SK-MEL-5 (cell line): ENCODE measurements around the gene IMPDH2. TPM values are rescaled to one million over a fixed set of nuclear protein-coding genes. Genes with fewer than 3 reads are reported as not detected.
A peak's percentile ranks its signal among the peaks of the same experiment; 100 is the strongest.

Source experiments
- DNase-seq: peaks from one replicate; pipeline ENCODE4 v3.0.0-alpha.2; 2016; ENCODE audit warnings: low read depth, low spot score
- in situ Hi-C: cut with HindIII; loops from 2 replicates; pipeline ENCODE4 v1.10.0; 2016; ENCODE audit warnings: low sequenced_read_pairs, high pct_unique_total_duplicates, low pct_unique_long_range_greater_than_20kb
- total RNA-seq: library from RNA; depleted of rRNA; stranded (reverse); fragments of >200 nt; shearing (Covaris generic); gene quantifications from 2 replicates; pipeline ENCODE4 v1.2.3, GENCODE V29; 2014

The IMPDH2 gene
- total RNA-seq, 1 experiment from 2014 or later, result 511 TPM

DNA sequence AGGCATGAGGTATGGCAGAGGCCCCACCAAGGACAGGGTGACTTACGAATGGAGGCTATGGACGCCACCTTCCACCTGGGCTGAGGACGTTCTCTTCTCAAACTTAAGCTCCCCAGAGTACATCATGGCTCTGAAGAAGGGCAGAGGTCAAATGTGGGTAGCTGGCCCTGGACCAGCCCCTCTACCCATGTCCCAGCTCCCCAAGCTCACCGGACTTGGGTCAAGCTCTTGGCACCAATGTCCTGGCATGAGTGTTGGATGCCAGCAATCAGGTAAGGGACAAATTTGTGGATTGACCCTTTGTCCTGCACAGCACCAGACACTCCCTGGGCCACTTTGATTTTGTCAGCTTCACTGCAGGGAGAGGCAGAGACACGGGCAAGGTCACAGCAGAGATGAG, 4.7 kb downstream of the IMPDH2 start:
- in situ Hi-C loops, result no loop called here
- no peak for DNase-seq

DNA sequence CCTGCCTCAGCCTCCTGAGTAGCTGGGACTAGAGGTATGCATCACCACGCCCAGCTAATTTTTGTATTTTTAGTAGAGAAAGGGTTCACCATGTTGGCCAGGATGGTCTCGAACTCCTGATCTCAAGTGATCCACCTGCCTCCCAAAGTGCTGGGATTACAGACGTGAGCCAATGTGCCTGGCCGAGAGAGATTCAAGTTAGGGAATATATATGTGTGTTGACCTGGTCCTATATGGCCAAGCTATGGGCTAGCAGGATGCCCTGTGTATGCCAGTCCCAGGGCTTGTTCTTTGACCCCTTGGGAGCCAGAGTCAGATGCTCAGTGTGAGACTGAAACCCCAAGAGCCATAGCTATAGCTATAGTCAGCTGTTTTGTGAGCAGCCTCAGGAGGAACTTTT, 5.4 kb downstream of the IMPDH2 start:
- in situ Hi-C loops, result no loop called here
- DNase-seq, result no peak

DNA sequence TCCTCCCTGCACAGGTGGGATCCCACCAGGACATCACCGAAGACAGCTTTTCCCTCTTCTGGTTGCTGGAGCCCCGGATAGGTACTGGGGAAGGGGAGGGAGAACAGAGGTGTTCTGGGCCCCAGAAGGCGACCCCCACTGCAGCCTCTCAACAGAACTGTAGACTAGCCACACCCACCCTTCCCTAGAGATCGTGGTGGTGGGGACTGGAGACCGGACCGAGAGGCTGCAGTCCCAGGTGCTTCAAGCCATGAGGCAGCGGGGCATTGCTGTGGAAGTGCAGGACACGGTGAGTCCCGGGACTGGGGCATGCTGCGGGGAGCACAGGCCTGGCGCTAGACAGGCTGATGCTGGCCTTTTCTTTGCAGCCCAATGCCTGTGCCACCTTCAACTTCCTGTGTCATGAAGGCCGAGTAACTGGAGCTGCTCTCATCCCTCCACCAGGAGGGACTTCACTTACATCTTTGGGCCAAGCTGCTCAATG, 6.5 kb downstream of the IMPDH2 start:
- DNase-seq, result no peak
- in situ Hi-C loops, result no loop called here

DNA sequence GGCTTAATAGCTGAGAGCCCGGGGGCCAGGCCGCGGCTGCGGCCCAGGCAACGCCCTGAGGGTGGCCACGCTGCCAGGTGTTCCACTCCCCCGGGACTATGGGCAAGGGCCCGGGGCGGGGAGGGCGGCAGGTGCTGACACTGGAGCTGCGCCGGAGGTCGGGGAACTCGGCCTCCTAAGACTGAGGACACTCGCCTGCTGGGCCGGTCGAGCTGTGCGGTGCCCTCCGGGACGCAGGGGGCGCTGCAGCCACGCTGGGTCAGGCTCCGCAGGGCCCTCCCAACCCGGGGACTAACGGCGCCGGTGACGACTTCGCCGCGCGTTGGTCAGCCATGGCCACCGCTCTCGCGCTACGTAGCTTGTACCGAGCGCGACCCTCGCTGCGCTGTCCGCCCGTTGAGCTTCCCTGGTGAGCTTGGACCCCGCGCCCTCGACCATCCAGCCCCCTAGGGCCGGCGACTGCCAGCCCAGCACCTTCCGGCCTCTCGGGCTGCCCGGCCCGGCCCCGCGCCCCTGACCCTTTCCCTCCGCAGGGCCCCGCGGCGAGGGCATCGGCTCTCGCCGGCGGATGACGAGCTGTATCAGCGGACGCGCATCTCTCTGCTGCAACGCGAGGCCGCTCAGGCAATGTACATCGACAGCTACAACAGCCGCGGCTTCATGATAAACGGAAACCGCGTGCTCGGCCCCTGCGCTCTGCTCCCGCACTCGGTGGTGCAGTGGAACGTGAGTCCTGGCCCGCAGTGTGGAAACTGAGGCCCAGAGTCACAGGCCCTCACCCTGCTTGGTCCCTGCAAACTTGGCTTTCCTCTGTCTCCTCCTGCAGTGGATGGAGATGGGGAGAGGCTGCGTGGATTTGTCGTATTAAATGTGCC, 7.1 kb downstream of the IMPDH2 start, which contains the start of gene NDUFAF3:
Gene NDUFAF3, plus strand, starts transcription at position 309 of the 875 bp plus-strand sequence. Its CDS starts 24 bp downstream, at position 333.
- DNase-seq, result peak; percentile 90
- in situ Hi-C loops, result no loop called here

DNA sequence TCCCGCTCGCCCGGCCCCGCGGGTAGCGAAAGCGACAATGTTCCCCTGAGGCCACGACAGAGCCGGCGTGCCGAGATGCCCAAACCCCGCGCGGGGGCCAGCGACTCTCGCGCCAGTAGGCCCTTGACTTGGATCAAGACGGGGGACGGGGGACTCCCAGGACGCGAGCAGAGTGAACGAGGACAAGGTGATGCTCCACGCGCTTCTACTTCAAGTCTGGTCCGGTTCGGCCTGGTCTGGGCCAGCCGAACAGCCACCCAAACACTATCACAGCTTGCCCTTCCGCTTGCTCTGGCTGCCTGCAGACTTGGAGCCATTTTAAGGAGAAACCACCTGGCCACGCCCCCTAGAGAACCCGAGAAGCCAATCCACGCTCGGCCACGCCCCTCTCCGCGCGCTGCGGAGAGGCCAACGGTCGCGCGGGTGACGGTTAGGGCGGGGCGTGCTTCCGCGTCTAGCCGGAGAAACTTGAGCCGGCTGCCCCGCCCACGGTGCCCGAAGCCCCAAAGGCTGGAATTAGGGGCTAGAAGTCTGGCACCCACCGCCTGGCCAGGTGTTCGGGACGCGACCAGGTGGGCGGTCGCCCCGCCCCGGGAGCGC, 7.9 kb downstream of the IMPDH2 start:
- in situ Hi-C loops, result no loop called here
- peak; percentile 97 for DNase-seq

DNA sequence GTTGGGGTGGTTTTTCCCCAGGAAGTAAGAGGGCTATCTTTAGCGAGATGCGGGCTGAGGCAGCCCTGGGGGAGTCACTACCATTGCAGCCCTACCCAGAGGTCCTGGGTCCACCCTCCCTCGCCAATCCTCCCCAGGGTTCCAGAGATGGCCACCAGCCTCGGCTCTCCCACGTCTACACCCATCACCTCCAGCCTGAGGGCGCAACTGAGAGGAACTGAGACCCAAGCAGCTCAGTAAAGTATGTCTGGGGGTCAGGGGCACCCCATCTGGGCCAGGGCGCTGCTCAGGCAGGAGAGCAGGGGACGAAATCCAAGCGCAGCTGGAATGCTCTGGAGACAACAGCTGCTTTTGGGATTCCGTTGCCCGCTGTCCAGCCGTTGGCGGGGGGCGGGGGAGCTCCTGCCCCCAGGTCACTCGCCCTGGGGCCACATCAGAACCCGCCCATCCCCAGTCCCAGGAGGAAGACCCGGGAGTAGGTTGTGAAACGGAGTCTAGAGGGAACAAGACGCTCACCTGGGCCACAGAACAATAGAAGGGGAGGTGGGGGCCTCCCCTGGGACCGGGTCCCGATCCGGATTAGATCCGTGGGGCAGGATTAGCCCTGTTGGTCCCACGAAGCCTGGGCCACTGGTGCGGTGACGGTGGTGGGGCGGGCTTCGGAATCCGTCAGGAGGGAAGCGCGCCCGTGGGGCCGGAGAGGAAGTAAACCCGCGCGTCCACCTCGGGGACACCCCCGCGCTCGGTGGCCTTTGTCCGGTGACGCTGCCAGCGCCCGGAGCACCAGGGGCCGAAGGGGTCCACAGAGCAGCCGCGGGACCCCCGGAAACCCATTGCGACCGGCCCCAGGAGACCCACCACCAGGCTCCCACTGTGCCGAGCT, 8.6 kb downstream of the IMPDH2 start:
- no peak for DNase-seq
- in situ Hi-C loops, result no loop called here

DNA sequence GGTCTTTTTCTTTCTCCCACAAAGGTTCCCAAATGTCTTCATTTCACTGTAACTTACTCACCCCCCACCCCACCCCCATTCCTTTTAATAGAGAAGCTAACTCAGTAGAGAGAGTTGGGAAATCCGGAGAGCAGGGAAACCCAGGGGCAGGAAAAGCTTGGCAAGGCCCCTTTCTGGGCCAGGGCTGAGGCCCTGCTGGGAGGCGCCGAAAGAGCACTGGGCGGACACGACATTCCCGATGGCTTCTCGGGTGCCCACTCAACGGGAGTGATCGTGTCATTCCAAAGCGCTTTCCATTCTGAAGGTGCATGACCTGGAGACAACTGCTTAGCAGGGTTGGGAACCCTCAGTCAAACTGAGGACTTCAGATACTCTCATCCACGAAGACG, 9.3 kb downstream of the IMPDH2 start:
- in situ Hi-C loops, result no loop called here
- no peak for DNase-seq

DNA sequence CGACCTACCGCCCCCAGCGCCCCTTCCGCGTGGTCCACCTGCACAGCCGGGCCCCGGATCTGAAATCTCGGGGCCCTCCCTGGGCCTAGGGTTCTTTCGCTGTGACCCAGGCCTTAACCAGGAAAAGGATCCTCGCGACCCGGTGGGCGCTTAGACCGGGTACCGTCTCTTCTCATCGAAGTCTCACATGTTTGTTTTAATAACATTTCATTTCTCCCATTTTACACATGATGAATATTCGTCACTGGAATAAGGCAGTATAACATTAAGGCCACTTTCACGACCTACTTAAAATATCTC, 10.5 kb downstream of the IMPDH2 start:
- DNase-seq, result no peak
- in situ Hi-C loops, result no loop called here

DNA sequence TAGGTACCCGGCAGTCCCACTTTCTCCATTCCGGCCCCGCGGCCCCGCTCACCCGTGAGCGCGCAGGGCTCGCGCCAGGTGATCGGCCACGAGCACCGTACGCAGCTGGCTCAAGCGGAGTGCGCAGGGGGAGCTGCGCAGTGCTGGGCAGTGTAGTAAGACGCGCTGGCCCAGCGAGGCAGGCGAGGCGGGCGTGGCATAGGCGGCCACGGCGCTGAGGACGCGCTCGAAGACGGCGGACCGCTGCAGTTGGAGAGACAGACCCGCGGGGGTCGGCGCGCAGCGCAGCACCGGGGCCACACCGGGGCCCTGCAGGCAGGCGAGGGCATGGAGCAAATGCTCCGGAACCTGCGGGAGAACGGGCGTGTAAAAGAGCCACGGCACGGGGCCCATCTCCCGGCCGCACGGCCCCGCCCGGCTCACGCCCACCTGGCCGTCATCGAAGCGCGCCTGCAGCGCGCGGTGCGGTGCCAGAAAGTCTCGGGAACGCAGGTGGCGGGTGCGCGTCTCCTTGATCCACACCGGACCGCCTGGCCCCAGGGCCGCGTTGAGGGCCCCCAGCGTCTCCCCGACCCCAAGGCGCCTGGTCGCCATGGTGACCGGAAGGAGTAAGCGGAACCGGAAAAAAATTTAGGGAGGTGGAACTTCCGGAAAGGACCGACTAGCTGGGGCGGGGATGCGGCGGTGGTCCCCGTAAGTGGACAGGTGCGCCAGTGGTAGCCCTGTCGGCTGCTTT, 11.1 kb downstream of the IMPDH2 start, which contains the start of gene DALRD3:
Gene DALRD3, minus strand, starts transcription at position 610 of the 736 bp plus-strand sequence. Its CDS starts 16 bp downstream, at position 594.
- in situ Hi-C loops, result no loop called here
- peak; percentile 61 for DNase-seq

DNA sequence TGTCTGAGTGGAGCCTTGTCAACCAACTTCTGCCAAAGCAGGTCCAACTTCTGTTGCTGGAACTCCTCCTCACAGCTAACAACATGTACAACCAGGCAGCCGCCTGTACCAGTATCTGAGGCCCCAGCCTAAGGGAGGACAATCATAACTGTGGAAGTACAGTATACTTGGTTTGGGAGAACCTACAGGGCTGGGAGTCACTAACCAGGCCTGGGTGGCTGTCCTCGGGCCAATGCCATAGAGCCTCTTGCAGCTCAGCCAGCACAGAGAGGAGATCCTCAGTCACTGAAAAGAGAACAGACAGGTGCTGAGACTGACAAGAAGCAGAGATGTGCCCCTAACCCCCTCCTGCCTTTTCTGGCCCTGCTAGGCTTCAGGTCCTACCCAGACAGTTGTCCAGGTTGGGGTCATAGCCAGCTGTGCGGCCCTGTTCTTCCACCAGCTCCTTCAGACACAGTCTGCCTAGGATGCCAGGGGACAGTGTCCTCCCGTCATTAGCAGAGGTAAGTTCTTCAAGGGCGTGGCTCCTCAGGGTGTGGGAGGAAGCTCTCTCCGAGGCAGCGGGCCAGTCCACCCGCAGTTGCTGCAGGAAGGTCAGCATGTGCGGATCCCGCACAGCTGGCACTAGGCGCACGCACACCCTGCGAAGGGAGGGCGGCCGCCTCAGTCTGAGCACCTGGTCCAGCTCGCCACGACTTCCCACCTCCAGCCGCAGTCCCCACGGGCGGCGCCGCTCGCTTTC, 11.8 kb downstream of the IMPDH2 start:
- in situ Hi-C loops, result no loop called here
- DNase-seq, result no peak

DNA sequence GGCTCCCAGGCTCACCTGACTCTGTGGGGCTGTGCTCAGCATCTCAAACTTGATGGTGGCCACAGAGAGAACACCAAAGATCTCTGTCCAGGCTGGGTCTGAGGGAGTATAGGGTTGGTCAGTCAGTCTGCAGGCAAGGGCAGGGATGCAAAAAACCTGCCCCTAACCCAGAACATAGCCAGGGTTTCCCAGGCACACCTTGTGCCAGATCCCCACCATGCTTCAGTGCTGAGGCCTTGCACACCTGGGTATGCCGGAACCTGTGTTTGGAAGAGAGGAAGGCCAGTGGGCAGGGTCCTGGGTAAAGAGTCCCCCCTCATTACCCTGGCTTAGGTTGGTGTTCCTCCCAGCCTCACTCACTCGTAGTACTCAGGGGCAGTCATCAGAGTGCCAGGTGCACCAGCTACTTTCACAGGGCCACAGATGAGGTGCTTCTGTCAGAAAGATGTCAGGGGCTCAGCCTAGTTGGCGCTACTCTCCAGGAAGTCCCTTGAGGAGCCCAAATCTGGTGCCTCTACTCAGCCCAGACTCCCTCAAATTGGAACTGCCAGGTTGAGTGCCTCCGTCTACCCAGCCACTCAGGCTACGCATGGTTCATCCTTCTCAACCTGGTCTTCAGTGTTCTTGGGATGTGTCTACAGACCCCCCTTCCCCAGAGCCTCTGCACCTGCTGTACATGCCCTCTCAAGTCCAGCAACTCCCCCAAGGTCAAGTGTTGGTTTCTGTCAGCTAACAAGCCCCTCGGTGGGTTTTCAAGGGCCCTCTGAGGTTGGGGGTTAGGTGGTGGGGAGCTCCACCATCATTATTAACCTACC, 12.6 kb downstream of the IMPDH2 start:
- in situ Hi-C loops, result no loop called here
- no peak for DNase-seq

DNA sequence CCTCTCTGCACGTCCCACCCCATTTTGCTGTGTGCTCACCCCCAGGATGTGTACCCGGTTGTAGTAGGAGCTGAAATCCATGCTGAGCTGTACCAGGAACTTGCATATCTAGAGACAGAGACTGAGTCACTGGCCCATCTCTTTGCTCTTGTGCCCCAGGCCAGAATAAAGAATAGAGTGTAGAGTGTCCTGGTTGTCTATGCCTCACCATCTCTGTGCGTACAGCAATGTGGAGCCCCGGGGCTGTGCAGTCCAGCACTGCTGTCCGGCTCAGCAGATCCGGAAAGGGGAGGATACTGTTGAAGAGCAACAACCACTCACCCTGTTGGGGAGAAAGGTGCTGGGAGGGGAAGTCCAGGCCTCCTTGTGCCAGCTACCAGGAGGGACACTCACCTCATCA, 13.4 kb downstream of the IMPDH2 start:
- DNase-seq, result no peak
- in situ Hi-C loops, result no loop called here

DNA sequence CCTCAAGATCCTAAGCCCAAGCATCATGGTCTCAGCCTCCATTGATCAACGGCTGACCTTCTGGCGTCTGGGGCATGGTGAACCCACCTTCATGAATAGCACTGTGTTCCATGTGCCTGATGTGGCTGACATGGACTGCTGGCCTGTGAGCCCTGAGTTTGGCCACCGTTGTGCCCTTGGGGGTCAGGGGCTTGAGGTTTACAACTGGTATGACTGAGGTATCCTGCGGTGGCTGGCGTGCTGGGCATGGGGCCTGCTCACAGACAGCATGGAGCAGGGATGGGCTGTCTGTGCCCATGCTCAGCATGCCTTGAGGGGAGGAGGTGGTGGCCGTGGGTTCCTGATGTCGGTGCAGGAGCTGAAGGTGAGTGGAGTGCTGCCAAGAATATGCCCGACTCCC, 14.1 kb downstream of the IMPDH2 start:
- in situ Hi-C loops, result no loop called here
- no peak for DNase-seq

DNA sequence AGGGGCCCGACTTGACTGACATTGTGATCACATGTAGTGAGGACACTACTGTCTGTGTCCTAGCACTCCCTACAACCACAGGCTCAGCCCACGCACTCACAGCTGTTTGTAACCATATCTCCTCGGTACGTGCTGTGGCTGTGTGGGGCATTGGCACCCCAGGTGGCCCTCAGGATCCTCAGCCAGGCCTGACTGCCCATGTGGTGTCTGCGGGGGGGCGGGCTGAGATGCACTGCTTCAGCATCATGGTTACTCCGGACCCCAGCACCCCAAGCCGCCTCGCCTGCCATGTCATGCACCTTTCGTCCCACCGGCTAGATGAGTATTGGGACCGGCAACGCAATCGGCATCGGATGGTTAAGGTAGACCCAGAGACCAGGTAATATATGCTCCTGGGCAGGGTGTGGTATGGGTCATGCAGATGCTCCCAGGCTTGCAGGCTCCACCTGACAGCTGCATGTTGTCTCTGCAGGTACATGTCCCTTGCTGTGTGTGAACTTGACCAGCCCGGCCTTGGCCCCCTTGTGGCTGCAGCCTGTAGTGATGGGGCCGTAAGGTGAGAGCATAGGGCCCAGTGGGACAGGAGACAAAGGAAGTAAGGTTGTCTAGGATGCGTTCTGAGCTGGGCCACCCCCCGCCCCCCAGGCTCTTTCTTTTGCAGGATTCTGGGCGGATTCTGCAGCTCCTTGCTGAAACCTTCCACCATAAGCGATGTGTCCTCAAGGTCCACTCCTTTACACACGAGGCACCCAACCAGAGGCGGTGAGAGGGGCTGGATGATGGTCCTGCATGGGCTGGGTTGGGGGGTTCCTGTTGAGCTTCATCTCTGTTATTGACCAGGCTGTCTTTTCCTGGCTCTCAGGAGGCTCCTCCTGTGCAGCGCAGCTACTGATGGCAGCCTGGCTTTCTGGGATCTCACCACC, 15.2 kb downstream of the IMPDH2 start:
- DNase-seq, result peak; percentile 66
- in situ Hi-C loops, result no loop called here

DNA sequence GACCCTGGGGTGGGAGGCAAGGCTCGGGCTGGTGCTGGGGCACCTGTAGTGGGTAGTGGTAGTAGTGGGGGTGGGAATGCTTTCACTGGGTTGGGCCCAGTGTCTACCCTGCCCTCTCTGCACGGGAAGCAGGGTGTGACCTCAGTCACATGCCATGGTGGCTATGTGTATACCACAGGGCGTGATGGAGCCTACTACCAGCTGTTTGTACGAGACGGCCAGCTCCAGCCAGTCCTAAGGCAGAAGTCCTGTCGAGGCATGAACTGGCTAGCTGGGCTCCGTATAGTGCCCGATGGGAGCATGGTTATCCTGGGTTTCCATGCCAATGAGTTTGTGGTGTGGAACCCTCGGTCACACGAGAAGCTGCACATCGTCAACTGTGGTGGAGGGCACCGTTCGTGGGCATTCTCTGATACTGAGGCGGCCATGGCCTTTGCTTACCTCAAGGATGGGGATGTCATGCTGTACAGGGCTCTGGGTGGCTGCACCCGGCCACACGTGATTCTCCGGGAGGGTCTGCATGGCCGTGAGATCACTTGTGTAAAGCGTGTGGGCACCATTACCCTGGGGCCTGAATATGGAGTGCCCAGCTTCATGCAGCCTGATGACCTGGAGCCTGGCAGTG, 16.0 kb downstream of the IMPDH2 start:
- in situ Hi-C loops, result no loop called here
- DNase-seq, result no peak
